HG03342 (cell line): ENCODE results near the gene CWC27.
"Not testable (repeated sequence)": the region's sequence is repeated elsewhere in the genome, so short reads cannot be mapped to it uniquely, and the experiment has no call there.

Experiments used
- ATAC-seq: cut with Tn5 transposase; IDR thresholded peaks from one replicate; pipeline ENCODE4 v1.9.1; 2021; ENCODE audit warnings: mild to moderate bottlenecking, moderate library complexity; ENCODE audit not compliant: unreplicated experiment

The CWC27 gene

DNA sequence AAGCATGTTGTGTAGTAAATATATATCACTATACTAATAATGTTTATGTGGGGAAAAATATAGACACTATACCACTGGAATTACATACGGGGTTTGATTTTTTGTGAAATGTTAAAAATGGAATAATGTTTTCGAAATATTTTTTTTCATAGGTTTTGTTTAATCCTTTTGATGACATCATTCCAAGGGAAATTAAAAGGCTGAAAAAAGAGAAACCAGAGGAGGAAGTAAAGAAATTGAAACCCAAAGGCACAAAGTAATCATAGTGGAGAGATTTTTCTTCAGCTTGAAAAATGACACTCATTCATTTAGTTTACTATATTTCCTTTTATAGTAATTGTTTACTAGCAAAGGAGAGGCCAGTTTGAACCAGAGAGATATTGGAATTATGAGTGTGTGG, 17.6 kb downstream of the CWC27 start:
- ATAC-seq = no peak

DNA sequence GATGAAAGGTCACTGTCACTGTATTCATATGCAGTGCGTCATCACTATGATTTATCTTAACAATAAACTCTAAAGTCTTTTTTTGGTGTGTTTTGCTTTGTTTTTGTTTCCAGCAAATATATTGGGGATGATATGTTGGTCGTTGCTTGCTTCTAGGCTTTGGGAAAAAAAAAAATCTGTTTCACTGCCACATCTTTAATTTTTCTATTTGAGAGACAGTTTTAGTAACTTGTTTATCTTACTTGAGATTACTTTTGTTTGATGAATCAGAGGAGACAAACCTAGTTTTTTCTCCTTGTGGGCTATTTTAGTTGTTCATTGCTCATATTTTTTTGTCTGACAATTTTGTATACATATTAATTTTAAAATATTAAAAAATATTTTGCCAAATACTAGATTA, 19.4 kb downstream of the CWC27 start:
- ATAC-seq = no peak

DNA sequence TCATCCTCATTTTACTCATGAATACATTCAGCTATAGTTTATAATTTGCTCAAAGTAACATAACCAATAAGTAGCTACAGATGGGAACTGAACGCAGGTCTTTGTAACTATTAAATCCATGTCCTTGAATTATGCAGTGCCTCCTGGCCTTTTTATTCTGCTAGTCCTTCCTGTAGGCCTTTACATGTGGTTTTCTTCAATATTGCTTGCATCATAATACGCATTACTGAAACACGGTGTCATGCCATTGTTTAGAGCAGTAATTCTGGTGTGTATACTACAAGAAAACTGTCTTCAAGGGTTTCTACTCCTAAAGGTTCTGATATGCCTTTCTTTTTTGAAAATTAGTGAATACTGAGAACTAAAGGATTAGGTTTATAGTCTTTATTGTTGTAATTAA, 20.7 kb downstream of the CWC27 start:
- no peak for ATAC-seq

GRCh38 chr5:64790210-64790609, 21.5 kb downstream of the CWC27 start:
- ATAC-seq = no peak

DNA sequence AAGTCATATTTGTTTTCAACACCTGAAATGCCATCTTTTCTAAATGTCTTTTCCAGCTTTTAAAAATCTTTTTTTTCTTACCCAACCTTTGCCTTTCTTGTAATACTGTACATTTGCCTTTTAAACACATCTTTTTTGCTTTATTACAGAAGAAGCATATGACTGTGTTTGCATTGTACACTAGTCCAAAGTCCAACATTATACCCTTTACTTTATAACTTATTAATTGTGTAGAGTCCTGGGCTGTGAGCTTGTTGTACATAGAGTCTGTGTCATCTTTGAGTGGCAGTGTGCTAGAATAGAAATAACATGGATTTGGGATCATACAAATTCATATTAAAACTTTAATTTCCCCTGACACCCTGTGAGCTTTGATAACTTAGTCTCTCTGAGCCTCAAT, 23.7 kb downstream of the CWC27 start:
- ATAC-seq = no peak

DNA sequence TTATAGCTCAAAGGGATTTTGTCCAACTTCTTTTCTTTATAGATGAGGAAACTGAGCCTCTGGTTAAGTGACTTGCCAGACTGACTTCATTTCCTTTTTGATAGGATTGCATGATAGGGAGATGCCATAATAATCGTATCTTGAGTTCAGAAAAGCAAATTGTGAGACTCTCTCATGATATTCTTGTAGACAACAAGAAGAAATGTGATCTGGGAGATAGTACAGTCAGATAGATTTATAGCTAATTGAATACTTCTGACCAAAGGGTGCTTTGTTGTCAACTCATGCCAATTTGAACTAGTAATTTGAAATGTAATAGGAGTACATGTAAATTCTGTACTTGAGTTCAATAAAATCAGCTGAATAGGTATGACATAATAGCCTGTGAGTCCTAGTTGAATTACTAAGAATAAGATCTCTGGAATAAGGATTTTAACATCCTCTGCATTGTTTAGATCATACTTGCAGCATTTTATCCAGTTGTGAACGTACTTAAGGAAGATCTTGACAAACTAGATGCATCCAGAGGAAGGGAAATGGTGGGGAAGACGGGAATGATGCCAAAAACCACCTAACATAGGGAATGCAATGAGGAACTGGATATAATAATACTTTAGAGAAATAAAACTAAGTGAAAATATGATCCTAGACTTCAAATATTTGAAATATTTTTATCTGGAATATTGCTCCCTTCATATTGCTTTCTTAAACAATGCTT, 25.5 kb downstream of the CWC27 start:
- ATAC-seq = no peak

GRCh38 chr5:64796301-64796700, 27.6 kb downstream of the CWC27 start:
- ATAC-seq = no peak

- no peak for ATAC-seq
Measured at GRCh38 chr5:64800926-64801325, 32.2 kb downstream of the CWC27 start.

DNA sequence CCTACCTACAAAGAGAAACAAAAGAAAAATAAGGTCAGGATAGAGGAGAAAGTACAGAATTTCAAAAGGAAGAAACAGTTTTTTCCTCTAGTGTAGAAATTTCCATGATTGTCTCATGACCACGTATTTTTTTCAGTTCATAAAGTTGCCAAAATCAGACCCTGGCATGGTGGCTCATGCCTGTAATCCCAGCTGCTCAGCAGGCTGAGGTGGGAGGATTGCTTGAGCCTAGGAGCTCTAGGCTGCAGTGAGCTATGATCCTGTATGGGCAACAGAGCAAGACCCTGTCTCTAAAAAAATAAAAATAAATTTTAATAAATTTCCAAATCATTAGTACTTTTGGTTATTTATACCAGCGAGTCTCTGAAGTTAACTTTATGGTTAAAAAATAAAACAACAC, 37.8 kb downstream of the CWC27 start:
- no peak for ATAC-seq

- ATAC-seq = no peak
Measured at GRCh38 chr5:64807520-64807919, 38.8 kb downstream of the CWC27 start.

DNA sequence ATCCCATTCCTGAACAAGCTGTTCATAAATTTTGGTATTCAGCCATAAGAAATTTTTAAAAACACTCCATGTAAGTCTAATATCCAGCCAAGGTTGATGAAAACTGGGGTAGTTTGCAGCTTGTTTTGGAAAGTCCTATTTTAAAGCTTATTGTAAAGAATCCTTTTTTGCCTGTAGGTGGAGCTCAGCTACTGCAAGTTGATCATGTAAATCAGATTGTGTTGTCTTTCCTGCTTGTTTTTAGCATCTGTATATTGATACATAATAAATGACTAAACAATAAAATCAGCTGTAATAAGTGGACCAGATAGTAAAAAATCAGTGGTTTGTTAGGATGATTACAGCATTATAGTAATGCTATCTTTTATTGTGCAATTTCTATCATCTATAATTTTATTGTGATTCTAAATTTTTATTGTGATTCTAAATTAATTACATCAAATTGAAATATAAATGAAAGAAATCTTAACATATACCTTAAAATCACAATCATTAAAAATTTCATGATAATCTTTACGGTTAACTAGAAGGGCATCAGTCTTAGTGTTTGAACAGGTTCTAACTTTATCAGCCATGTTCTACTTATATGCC, 42.4 kb downstream of the CWC27 start:
- ATAC-seq = no peak

DNA sequence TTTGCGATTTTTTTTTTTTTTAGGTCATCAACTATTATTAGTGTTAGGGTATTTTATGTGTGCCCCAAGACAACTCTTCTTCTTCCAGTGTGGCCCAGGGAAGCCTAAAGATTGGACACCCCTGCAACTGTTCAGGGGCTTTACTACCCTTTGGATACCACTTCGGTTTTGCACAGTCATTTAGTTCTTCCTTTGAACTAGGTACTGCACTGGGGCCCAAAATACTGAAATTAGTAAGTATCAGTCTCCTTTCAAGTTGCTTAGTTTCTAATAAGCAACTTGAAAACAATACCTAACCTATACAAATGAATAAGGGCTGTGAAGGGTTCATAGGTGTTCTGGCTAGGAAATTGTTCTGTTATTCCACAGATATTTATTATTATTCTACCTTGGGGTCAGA, 45.3 kb downstream of the CWC27 start:
- peak; percentile 89 for ATAC-seq

- no peak for ATAC-seq
Measured at GRCh38 chr5:64818245-64818644, 49.5 kb downstream of the CWC27 start.

DNA sequence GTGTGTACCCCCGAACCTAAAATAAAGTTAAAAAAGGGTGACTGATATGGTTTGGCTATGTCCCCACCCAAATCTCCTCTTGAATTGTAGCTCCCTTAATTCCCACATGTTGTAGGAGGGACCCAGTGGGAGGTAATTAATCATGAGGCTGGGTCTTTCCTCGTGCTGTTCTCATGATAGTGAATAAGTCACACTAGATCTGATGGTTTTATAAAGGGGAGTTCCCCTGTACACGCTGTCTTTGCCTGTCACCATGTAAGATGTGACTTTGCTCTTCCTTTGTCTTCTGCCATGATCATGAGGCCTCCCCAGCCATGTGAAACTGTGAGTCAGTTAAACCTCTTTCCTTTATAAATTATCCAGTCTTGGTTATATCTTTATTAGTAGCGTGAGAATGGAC, 50.6 kb downstream of the CWC27 start:
- not testable (repeated sequence) for ATAC-seq

DNA sequence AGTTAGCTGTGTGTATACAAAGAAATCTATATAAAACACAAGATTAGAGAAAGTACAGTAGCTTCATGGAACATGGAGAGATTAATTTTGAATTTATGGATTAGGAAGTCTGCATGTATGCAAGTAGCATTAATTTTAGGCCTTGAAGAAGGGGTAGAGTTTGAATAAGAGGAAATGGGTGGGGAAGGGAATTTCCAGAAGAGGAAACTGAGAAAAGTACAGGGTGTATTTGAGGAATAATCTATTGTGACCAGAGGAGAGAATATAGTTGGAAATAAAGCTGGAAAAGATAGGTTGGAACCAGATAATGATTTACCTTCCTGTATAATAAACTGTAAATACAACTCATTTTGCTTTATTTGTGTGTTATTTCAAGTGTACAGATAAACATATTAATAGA, 53.6 kb downstream of the CWC27 start:
- ATAC-seq = no peak

GRCh38 chr5:64826541-64826940, 57.8 kb downstream of the CWC27 start:
- no peak for ATAC-seq

GRCh38 chr5:64827703-64828102, 59.0 kb downstream of the CWC27 start:
- ATAC-seq = no peak

DNA sequence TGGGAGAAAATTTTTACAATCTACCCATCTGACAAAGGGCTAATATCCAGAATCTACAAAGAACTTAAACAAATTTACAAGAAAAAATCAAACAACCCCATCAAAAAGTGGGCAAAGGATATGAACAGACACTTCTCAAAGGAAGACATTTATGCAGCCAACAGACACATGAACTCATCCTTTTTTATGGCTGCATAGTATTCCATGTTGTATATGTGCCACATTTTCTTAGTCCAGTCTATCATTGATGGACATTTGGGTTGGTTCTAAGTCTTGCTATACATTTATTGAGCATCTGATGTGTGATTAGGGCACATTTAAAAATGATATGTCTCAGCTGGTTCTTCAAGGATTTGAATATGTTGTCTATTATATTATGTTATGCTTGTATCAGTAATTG, 61.9 kb downstream of the CWC27 start:
- ATAC-seq = not testable (repeated sequence)

DNA sequence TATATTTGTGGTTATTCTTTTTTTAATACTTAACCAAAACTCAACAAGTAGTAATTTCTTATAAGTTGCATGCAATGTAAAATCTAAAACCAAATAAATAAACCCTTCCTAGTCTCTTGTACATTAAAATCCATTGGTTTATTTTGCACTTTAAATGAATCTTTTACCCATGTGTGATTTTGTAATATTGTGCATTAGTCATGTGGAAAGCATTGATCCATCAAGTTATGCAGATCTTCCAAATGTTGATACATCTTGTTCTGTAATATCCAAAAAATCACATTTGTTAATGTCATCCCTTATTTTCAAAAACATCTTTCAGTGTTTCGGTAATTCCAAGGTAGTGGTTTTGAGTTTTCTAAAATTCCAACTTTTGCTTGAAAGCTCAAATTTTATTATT, 63.3 kb downstream of the CWC27 start:
- ATAC-seq = no peak

DNA sequence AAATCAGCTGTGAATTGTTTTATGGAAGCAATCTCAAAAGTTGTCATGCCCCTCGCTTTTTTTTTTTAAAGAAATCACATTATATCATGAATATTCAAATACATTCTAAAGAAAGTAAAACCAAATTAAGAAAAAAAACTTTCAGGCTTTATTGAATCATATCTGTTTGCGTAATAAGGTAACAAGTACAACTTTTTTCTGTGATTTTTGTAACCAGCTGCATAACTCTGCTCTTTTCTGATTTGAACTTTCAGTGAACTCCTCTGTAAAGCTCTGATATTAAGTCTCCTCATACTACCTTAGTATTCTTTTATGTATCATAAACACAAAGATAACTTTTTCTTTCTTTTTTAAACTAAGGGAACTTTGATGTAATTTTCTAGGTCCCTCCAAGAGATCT, 65.3 kb downstream of the CWC27 start:
- ATAC-seq = no peak

DNA sequence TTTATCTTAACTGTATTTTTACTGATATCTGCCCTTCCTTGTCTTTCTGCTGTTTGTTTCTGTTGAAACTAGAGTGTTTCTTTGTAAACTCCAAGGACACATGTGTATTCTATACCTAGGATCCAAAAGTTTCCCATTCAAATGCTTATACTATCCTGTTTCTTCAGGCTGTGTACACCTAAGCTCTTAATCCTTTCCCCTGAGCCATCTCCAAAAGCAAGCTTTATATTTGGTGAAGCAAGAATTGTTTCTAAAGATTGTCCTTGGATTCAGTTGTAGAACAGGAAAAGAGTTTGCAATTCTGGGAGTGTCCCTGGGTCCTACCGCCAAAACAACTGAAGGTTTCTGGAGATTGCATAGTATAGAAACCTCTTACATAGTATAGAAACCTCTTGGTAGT, 65.9 kb downstream of the CWC27 start:
- ATAC-seq = no peak

GRCh38 chr5:64835266-64835665, 66.5 kb downstream of the CWC27 start:
- no peak for ATAC-seq

- ATAC-seq = no peak
Measured at GRCh38 chr5:64836190-64836755, 67.5 kb downstream of the CWC27 start.
